ENCODE data around the gene PLD2.
"Not testable (repeated sequence)": the region's sequence is repeated elsewhere in the genome, so short reads cannot be mapped to it uniquely, and the experiment has no call there.

PLD2 gene

GRCh38 chr17:4859816-4860625, 53.1 kb downstream of the PLD2 start:
- no peak for DNase-seq

- no peak for DNase-seq
Measured at GRCh38 chr17:4860651-4861050, 53.7 kb downstream of the PLD2 start.

- DNase-seq: no peak
Measured at GRCh38 chr17:4861052-4861451, 54.1 kb downstream of the PLD2 start.

GRCh38 chr17:4862720-4863119, 55.8 kb downstream of the PLD2 start:
- no peak for DNase-seq

GRCh38 chr17:4863321-4863720, 56.4 kb downstream of the PLD2 start:
- no peak for DNase-seq

- not testable (repeated sequence) for DNase-seq
Measured at GRCh38 chr17:4867535-4867934, 60.6 kb downstream of the PLD2 start.

- not testable (repeated sequence) for DNase-seq
Measured at GRCh38 chr17:4869058-4869998, 62.4 kb downstream of the PLD2 start.

GRCh38 chr17:4870855-4871254, 63.9 kb downstream of the PLD2 start:
- DNase-seq: no peak

GRCh38 chr17:4872786-4873185, 65.8 kb downstream of the PLD2 start:
- no peak for DNase-seq

All from NCI-H2029 treated with DMSO at 0.1 percent for 48 hours (cell line).